ENCODE results near the gene LCN9. TPM values are rescaled to one million over a fixed set of nuclear protein-coding genes. Genes with fewer than 3 reads are reported as not detected.
"Not testable (repeated sequence)": the region's sequence is repeated elsewhere in the genome, so short reads cannot be mapped to it uniquely, and the experiment has no call there.

LCN9 gene
- total RNA-seq, 1 experiment from 2014 or later, result 2.6 TPM

DNA sequence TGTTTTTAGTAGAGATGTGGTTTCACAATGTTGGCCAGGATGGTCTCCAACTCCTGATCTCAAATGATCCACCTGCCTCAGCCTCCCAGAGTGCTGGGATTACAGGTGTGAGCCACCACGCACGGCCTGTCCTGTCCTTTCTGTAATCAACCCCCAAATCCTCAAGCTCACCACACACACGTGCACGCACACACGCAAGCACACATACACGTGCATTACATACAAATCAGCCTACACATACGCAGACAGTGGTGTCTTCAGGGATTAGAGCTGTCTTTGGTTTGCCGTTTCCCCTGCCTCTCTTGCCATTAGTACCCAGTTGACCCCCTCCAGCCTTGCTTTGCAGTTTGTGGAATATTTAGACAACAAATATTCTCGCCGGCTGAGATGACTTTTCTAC is 30.3 kb upstream of the LCN9 start:
- Mint-ChIP-seq H3K36me3 (peaks cover 40% of the 10 kb centered on the region), H3K27ac (no peak overlapping the region), H3K27me3 (ENCODE audit: low read depth) (peaks cover 5% of the 10 kb centered on the region; the same call in 1 of the 2 replicates), H3K4me1 (peaks cover 9% of the 10 kb centered on the region), H3K4me3 (no peak overlapping the region), H3K9me3 (peaks cover 55% of the 10 kb centered on the region)
- CTCF ChIA-PET, result interaction anchor here (1.1 kb wide), 1 partner anchor 128 kb away, joined by 3 read pairs; no protein-coding TSS in a partner anchor
- no peak for TF ChIP-seq ELF4 (CRISPR knock-in tag; IDR thresholded peaks at IDR 0.05; ENCODE audit: low read depth)
- TF ChIP-seq HMGA2 (CRISPR knock-in tag; IDR thresholded peaks at IDR 0.05), result no peak
- no peak for TF ChIP-seq FOXK1 (CRISPR knock-in tag; IDR thresholded peaks at IDR 0.05)
- no peak for TF ChIP-seq OVOL2 (CRISPR knock-in tag; IDR thresholded peaks at IDR 0.05; ENCODE audit: borderline replicate concordance)
- TF ChIP-seq, protein P1, sequence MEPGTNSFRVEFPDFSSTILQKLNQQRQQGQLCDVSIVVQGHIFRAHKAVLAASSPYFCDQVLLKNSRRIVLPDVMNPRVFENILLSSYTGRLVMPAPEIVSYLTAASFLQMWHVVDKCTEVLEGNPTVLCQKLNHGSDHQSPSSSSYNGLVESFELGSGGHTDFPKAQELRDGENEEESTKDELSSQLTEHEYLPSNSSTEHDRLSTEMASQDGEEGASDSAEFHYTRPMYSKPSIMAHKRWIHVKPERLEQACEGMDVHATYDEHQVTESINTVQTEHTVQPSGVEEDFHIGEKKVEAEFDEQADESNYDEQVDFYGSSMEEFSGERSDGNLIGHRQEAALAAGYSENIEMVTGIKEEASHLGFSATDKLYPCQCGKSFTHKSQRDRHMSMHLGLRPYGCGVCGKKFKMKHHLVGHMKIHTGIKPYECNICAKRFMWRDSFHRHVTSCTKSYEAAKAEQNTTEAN (CRISPR knock-in tag; IDR thresholded peaks at IDR 0.05), result no peak
- no peak for TF ChIP-seq TEAD1 (CRISPR knock-in tag; IDR thresholded peaks at IDR 0.05)
- TF ChIP-seq, protein P2, sequence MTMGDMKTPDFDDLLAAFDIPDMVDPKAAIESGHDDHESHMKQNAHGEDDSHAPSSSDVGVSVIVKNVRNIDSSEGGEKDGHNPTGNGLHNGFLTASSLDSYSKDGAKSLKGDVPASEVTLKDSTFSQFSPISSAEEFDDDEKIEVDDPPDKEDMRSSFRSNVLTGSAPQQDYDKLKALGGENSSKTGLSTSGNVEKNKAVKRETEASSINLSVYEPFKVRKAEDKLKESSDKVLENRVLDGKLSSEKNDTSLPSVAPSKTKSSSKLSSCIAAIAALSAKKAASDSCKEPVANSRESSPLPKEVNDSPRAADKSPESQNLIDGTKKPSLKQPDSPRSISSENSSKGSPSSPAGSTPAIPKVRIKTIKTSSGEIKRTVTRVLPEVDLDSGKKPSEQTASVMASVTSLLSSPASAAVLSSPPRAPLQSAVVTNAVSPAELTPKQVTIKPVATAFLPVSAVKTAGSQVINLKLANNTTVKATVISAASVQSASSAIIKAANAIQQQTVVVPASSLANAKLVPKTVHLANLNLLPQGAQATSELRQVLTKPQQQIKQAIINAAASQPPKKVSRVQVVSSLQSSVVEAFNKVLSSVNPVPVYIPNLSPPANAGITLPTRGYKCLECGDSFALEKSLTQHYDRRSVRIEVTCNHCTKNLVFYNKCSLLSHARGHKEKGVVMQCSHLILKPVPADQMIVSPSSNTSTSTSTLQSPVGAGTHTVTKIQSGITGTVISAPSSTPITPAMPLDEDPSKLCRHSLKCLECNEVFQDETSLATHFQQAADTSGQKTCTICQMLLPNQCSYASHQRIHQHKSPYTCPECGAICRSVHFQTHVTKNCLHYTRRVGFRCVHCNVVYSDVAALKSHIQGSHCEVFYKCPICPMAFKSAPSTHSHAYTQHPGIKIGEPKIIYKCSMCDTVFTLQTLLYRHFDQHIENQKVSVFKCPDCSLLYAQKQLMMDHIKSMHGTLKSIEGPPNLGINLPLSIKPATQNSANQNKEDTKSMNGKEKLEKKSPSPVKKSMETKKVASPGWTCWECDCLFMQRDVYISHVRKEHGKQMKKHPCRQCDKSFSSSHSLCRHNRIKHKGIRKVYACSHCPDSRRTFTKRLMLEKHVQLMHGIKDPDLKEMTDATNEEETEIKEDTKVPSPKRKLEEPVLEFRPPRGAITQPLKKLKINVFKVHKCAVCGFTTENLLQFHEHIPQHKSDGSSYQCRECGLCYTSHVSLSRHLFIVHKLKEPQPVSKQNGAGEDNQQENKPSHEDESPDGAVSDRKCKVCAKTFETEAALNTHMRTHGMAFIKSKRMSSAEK (CRISPR knock-in tag; IDR thresholded peaks at IDR 0.05; ENCODE audit: borderline replicate concordance), result no peak
- no peak for TF ChIP-seq ZNF416 (CRISPR knock-in tag; IDR thresholded peaks at IDR 0.05)
- no peak for TF ChIP-seq ZNF263 (CRISPR knock-in tag; IDR thresholded peaks at IDR 0.05; ENCODE audit: low read depth)
- TF ChIP-seq ZNF232 (CRISPR knock-in tag; IDR thresholded peaks at IDR 0.05), result no peak
- TF ChIP-seq, protein P3, sequence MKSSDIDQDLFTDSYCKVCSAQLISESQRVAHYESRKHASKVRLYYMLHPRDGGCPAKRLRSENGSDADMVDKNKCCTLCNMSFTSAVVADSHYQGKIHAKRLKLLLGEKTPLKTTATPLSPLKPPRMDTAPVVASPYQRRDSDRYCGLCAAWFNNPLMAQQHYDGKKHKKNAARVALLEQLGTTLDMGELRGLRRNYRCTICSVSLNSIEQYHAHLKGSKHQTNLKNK (CRISPR knock-in tag; IDR thresholded peaks at IDR 0.05), result no peak
- TF ChIP-seq SOX15 (CRISPR knock-in tag; IDR thresholded peaks at IDR 0.05), result no peak
- ATAC-seq (no peak), DNase-seq (ENCODE audit: low spot score) (no peak)
- POLR2A ChIA-PET, result no interaction called here

DNA sequence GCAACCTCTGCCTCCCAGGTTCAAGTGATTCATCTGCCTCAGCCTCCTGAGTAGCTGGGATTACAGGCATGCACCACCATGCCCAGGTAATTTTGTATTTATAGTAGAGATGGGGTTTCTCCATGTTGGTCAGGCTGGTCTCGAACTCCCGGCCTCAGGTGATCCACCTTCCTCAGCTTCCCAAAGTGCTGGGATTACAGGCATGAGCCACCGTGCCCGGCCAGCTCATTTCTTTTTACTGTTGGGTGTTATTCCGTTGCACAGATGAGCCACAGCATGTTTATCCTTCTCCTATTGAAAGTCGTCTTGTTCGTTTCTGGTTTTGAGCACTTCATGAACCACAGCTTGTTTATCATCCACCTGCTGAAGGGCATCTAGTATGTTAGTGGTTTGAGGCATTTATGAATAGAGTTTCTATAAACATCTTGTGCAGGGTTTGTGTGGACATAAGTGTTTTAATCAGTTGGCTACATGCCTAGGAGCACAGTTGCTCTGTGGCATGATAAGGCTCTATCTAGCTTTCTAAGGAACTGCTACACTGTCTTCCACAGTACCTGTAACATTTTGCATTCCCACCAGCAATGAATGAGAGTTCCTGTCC is 26.1 kb upstream of the LCN9 start:
- Mint-ChIP-seq H3K36me3 (peaks cover 47% of the 10 kb centered on the region), H3K9me3 (peaks cover 62% of the 10 kb centered on the region)
- H3K27ac Mint-ChIP-seq; H3K4me1 Mint-ChIP-seq; DNase-seq (ENCODE audit: low spot score); CTCF ChIA-PET; ATAC-seq; H3K4me3 Mint-ChIP-seq; H3K27me3 Mint-ChIP-seq (ENCODE audit: low read depth); POLR2A ChIA-PET: not testable (repeated sequence)

DNA sequence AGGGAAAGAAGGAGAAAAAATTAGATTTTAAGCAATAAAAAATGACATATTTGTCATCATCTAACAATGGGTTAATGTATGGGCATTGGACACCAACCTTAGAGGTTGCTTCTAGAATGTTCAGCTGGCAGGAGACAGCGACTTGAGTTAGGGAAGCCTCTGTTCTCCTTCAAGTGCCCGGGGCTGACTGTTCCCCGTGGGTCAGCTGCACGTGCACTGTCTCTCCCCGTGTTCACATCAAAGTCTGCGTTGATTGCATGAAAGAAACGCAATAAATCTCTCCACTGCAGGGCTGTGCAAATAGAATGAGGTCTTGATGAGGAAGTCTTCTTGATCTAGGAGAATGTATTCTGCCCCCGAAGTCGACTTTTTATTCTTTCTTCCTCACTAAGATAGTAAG is 23.9 kb upstream of the LCN9 start, which contains the start of gene GLT6D1:
Gene GLT6D1, minus strand, starts transcription at position 345 of the 400 bp plus-strand sequence. CDS start 353 bp downstream, outside the sequence.
- peaks cover 9% of the 10 kb centered on the region for H3K4me1 Mint-ChIP-seq
- H3K36me3 Mint-ChIP-seq, result peaks cover 59% of the 10 kb centered on the region
- POLR2A ChIA-PET, result no interaction called here
- peaks cover 8% of the 10 kb centered on the region; the same call in 1 of the 2 replicates for H3K27me3 Mint-ChIP-seq (ENCODE audit: low read depth)
- H3K4me3 Mint-ChIP-seq, result no peak within 1 kb of the TSS
- no peak within 1 kb of the TSS for H3K27ac Mint-ChIP-seq
- peaks cover 78% of the 10 kb centered on the region for H3K9me3 Mint-ChIP-seq
- ATAC-seq, result no peak
- CTCF ChIA-PET, result no interaction called here
- no peak for DNase-seq (ENCODE audit: low spot score)
- TF ChIP-seq, protein P2 (CRISPR knock-in tag; IDR thresholded peaks at IDR 0.05; ENCODE audit: borderline replicate concordance), result no peak
- TF ChIP-seq GABPB1 (CRISPR knock-in tag; IDR thresholded peaks at IDR 0.05) (no peak), NFYB (CRISPR knock-in tag; conservative IDR thresholded peaks at IDR 0.05; ENCODE audit: low read depth) (no peak), ZNF416 (CRISPR knock-in tag; IDR thresholded peaks at IDR 0.05) (no peak), SMAD3 (CRISPR knock-in tag; IDR thresholded peaks at IDR 0.05; ENCODE audit: borderline replicate concordance) (no peak)
- TF ChIP-seq, protein P4, sequence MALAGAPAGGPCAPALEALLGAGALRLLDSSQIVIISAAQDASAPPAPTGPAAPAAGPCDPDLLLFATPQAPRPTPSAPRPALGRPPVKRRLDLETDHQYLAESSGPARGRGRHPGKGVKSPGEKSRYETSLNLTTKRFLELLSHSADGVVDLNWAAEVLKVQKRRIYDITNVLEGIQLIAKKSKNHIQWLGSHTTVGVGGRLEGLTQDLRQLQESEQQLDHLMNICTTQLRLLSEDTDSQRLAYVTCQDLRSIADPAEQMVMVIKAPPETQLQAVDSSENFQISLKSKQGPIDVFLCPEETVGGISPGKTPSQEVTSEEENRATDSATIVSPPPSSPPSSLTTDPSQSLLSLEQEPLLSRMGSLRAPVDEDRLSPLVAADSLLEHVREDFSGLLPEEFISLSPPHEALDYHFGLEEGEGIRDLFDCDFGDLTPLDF (CRISPR knock-in tag; IDR thresholded peaks at IDR 0.05), result no peak
- TF ChIP-seq, protein P5, sequence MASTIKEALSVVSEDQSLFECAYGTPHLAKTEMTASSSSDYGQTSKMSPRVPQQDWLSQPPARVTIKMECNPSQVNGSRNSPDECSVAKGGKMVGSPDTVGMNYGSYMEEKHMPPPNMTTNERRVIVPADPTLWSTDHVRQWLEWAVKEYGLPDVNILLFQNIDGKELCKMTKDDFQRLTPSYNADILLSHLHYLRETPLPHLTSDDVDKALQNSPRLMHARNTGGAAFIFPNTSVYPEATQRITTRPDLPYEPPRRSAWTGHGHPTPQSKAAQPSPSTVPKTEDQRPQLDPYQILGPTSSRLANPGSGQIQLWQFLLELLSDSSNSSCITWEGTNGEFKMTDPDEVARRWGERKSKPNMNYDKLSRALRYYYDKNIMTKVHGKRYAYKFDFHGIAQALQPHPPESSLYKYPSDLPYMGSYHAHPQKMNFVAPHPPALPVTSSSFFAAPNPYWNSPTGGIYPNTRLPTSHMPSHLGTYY (CRISPR knock-in tag; IDR thresholded peaks at IDR 0.05), result no peak

Measured in WTC11 (cell line).